HL-60 (cell line): ENCODE data around the gene VRK2.
"Not testable (repeated sequence)": the region's sequence is repeated elsewhere in the genome, so short reads cannot be mapped to it uniquely, and the experiment has no call there.

Experiments
- DNase-seq, 2 experiments: peaks; one replicate each; pipeline ENCODE4 v3.0.0-alpha.2; 2010 to 2020; ENCODE audit warnings: low read depth in 1 of 2, low spot score in 1 of 2
- H3K27ac ChIP-seq: fragments of 250-450 bp; sonication (Bioruptor Pico); replicated peaks from 2 replicates; pipeline ENCODE4 v1.5.1; 2020; ENCODE audit warnings: mild to moderate bottlenecking, moderate library complexity
- H3K27me3 ChIP-seq: fragments of 250-450 bp; sonication (Bioruptor Pico); 2 replicates; pipeline ENCODE4 v1.5.1; 2021; ENCODE audit warnings: mild to moderate bottlenecking, moderate library complexity; ENCODE audit not compliant: insufficient read depth, poor library complexity, severe bottlenecking
- H3K4me3 ChIP-seq: replicated peaks from 2 replicates; pipeline ENCODE4 v1.5.1; 2011; ENCODE audit warnings: mild to moderate bottlenecking, control low read depth, low read length; ENCODE audit not compliant: insufficient read depth
- GABPA ChIP-seq: IDR thresholded peaks from 2 replicates; pipeline ENCODE4 v1.6.1; 2012; ENCODE audit warnings: low read depth
- POLR2AphosphoS5 ChIP-seq: IDR thresholded peaks from 2 replicates; pipeline ENCODE4 v1.6.1; 2012; ENCODE audit warnings: low read depth
- REST ChIP-seq: IDR thresholded peaks from 2 replicates; pipeline ENCODE4 v1.6.1; 2012; ENCODE audit warnings: low read depth; ENCODE audit not compliant: insufficient replicate concordance
- SPI1 ChIP-seq: IDR thresholded peaks from 2 replicates; pipeline ENCODE4 v1.6.1; 2012; ENCODE audit warnings: low read depth, mild to moderate bottlenecking, borderline replicate concordance
- TF ChIP-seq, protein P1 (sequence below): IDR thresholded peaks from one replicate; pipeline ENCODE4 v1.5.1; 2011; ENCODE audit warnings: low read length, control low read depth, inconsistent platforms; ENCODE audit not compliant: insufficient read depth

VRK2 gene

DNA sequence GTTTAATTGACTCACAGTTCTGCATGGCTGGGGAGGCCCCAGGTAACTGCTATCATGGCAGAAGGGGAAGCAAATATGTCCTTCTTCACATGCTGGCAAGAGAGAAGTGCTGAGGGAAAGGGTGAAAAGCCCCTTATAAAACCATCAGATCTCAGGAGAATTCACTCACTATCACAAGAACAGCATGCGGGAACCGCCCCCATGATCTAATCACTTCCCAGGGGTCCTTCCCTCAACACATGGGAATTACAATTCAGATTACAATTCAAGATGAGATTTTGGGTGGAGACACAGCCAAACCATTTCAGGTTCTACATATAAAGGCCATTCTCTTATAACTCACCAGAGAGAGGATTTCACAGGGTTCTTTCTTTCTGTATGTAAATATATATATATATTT lies 62.9 kb downstream of the VRK2 start:
- no peak for TF ChIP-seq GABPA
- TF ChIP-seq, protein P1, sequence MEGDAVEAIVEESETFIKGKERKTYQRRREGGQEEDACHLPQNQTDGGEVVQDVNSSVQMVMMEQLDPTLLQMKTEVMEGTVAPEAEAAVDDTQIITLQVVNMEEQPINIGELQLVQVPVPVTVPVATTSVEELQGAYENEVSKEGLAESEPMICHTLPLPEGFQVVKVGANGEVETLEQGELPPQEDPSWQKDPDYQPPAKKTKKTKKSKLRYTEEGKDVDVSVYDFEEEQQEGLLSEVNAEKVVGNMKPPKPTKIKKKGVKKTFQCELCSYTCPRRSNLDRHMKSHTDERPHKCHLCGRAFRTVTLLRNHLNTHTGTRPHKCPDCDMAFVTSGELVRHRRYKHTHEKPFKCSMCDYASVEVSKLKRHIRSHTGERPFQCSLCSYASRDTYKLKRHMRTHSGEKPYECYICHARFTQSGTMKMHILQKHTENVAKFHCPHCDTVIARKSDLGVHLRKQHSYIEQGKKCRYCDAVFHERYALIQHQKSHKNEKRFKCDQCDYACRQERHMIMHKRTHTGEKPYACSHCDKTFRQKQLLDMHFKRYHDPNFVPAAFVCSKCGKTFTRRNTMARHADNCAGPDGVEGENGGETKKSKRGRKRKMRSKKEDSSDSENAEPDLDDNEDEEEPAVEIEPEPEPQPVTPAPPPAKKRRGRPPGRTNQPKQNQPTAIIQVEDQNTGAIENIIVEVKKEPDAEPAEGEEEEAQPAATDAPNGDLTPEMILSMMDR: no peak
- TF ChIP-seq POLR2AphosphoS5: no peak
- TF ChIP-seq REST: no peak
- TF ChIP-seq SPI1: no peak

DNA sequence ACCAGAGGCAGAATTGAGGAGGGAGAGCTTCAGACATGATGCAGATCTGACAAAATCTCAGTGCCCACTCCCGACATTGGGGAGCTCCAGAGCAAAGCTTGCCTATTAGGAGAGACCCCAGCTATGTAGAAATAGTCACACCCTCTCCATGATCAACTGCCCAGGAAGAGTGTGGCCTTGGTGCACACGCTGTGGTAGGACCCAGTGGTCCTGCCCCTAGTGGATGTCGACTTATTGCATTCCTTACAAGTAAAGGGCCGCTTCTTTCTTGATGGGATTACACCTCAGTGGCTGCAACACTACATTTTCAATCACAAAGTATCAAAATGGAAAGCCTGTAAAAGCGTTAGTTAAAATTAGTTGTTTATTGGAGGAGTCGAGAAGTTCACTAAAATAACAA lies 64.2 kb downstream of the VRK2 start:
- no peaks in the 10 kb centered on the region for H3K27me3 ChIP-seq
- no peak overlapping the region for H3K27ac ChIP-seq
- TF ChIP-seq, protein P1: no peak
- TF ChIP-seq POLR2AphosphoS5 (no peak), GABPA (no peak), REST (no peak), SPI1 (no peak)
- no peak overlapping the region for H3K4me3 ChIP-seq
- no peak for DNase-seq

More for the DNA sequence above, 62.9 kb downstream of the VRK2 start:
- Histone ChIP-seq H3K4me3 (no peak overlapping the region), H3K27ac (no peak overlapping the region), H3K27me3 (no peaks in the 10 kb centered on the region)
- no peak for DNase-seq

DNA sequence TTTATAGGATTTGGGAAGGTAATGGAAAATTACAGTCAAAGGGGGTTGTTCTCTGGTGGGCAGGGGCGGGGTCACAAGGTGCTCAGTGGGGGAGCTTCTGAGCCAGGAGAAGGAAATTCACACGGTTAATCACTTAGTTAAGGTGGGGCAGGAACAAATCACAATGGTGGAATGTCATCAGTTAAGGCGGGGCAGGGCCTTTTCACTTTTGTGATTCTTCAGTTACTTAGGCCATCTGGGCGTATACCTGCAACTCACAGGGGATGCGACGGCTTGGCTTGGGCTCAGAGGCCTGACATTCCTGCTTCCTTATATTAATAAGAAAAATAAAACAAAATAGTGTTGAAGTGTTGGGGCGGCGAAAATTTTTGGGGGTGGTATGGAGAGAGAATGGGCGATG lies 67.0 kb downstream of the VRK2 start:
- H3K4me3 ChIP-seq, DNase-seq, H3K27ac ChIP-seq, H3K27me3 ChIP-seq: not testable (repeated sequence)

- TF ChIP-seq POLR2AphosphoS5: no peak
- TF ChIP-seq, protein P1: no peak
- no peak for TF ChIP-seq REST
- TF ChIP-seq GABPA: no peak
- TF ChIP-seq SPI1: no peak
- no peak overlapping the region for H3K4me3 ChIP-seq
- no peak for DNase-seq
- H3K27ac ChIP-seq: no peak overlapping the region
- H3K27me3 ChIP-seq: no peaks in the 10 kb centered on the region
These were observed 74.1 kb downstream of the VRK2 start for GRCh38 chr2:58120626-58121229.
